Stomach (tissue), 9 donors: ENCODE results near the gene C13orf42. TPM values are rescaled to one million over a fixed set of nuclear protein-coding genes. Genes with fewer than 3 reads are reported as not detected.
"Not testable (repeated sequence)": the region's sequence is repeated elsewhere in the genome, so short reads cannot be mapped to it uniquely, and the experiment has no call there.

ENCODE experiments used
- DNase-seq, 2 donors: peaks; one replicate each; pipeline versions ENCODE4 v3.0.0 to v3.0.0-alpha.2; 2013 to 2019
- H3K27ac ChIP-seq, 5 donors: fragments of 200-600 bp in 4 of 5; sonication (generic) in 4 of 5; one replicate each; pipeline ENCODE4 v1.5.1; 2013 to 2019; ENCODE audit warnings: mild to moderate bottlenecking in 1 of 5, moderate library complexity in 1 of 5
- H3K27me3 ChIP-seq, 3 donors: fragments of 200-600 bp; sonication (generic); one replicate each; pipeline ENCODE4 v1.5.1; 2017 to 2019; ENCODE audit warnings: mixed run types in 1 of 3
- H3K36me3 ChIP-seq, 4 donors: fragments of 200-600 bp; sonication (generic); 1 replicate in 3 of 4; 2 replicates in 1 of 4; pipeline ENCODE4 v1.5.1; 2016 to 2019
- H3K4me1 ChIP-seq, 4 donors: fragments of 200-600 bp; sonication (generic); one replicate each; pipeline ENCODE4 v1.5.1; 2016 to 2019
- H3K4me3 ChIP-seq, 4 donors: fragments of 200-600 bp; sonication (generic) in 3 of 4; one replicate each; pipeline ENCODE4 v1.5.1; 2016 to 2019; ENCODE audit warnings: mild to moderate bottlenecking in 1 of 4
- H3K9me3 ChIP-seq, 4 donors: fragments of 200-600 bp; sonication (generic); one replicate each; pipeline ENCODE4 v1.5.1; 2016 to 2019
- EP300 ChIP-seq: sonication (generic); formaldehyde crosslinking; IDR thresholded peaks from one replicate; pipeline ENCODE4 v1.6.1; 2017; ENCODE audit warnings: antibody characterized with exemption
- POLR2A ChIP-seq, 4 donors: fragments of 450-650 bp; IDR thresholded peaks; one replicate each; pipeline ENCODE4 v1.6.1; 2016; ENCODE audit warnings: antibody characterized with exemption in 4 of 4, control low read depth in 2 of 4, mild to moderate bottlenecking in 1 of 4, moderate library complexity in 1 of 4
- POLR2AphosphoS5 ChIP-seq, 3 donors: sonication (generic); formaldehyde crosslinking; IDR thresholded peaks; one replicate each; pipeline ENCODE4 v1.6.1; 2016; ENCODE audit warnings: antibody characterized with exemption in 3 of 3
- WGBS, 5 donors: extraction: QIAGEN DNeasy Blood & Tissue Kit in 3 of 5; methylation state at CpG; one replicate each; pipeline versions ENCODE4 v1.1.5 to v1.1.7; 2013 to 2018; 5-methylcytosine and 5-hydroxymethylcytosine counted together
- intact Hi-C: fragments of 100-400 bp; cut with DNase I; formaldehyde crosslinking; loops from one replicate; pipeline ENCODE4 v1.15.1; 2023; ENCODE audit warnings: low total_unique reads
- polyA plus RNA-seq, 3 donors: library from polyadenylated mRNA; stranded (reverse); fragments of 200-250 nt; gene quantifications; one replicate each; pipeline ENCODE4 v1.2.3, GENCODE V29; 2013
- total RNA-seq, 5 donors: library from RNA; depleted of rRNA; stranded (reverse); fragments of >200 nt; gene quantifications; one replicate each; pipeline versions ENCODE4 v1.1.0 to v1.2.3, GENCODE V29; 2014 to 2016
- TF ChIP-seq, protein P1 (sequence below), 7 experiments: fragments of 450-650 bp in 4 of 7; fragments of 200-600 bp in 3 of 7; sonication (generic) in 3 of 7; IDR thresholded peaks; one replicate each; pipeline ENCODE4 v1.5.1; 2016 to 2019; ENCODE audit warnings: antibody characterized with exemption in 7 of 7, control low read depth in 2 of 7, mild to moderate bottlenecking in 1 of 7
- donor health status: healthy with polysubstance abuse.
- donor health status: Bipolar disorder and iron deficiency.
- donor health status: healthy.

Gene C13orf42
- total and polyA plus RNA-seq, 8 donors, result not detected

DNA sequence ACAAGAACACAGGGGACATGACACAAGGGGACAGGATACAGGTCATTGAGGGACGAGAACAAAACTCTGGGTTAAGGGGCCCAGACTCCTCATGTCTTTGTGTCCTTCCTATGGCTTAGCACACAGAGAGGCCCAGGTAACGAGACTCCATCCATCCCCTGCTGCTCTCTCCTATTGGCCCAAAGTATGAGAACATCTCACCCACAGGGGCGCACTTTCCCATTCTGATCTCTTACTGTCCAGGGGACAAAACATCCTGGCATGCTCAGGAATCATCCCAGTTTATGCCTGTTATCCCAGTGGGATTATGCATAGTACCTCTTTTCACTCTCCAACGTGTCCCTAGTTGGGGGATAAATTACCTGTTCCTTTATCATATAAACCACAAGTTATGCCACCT, 19.2 kb downstream of the C13orf42 start:
- Histone ChIP-seq H3K36me3 (no peaks in the 10 kb centered on the region), H3K9me3 (no peaks in the 10 kb centered on the region), H3K27ac (no peak overlapping the region), H3K4me3 (no peak overlapping the region), H3K27me3 (no peaks in the 10 kb centered on the region), H3K4me1 (no peaks in the 10 kb centered on the region)
- no peak for DNase-seq
- intact Hi-C loops, result no loop called here
- WGBS, 5 donors, result 79 to 86% (median 85%) methylated on average over 4 of the region's 4 CpGs
- TF ChIP-seq EP300, result no peak
- no peak for TF ChIP-seq POLR2A (IDR thresholded peaks at IDR 0.05)
- no peak for TF ChIP-seq POLR2AphosphoS5 (IDR thresholded peaks at IDR 0.05)

DNA sequence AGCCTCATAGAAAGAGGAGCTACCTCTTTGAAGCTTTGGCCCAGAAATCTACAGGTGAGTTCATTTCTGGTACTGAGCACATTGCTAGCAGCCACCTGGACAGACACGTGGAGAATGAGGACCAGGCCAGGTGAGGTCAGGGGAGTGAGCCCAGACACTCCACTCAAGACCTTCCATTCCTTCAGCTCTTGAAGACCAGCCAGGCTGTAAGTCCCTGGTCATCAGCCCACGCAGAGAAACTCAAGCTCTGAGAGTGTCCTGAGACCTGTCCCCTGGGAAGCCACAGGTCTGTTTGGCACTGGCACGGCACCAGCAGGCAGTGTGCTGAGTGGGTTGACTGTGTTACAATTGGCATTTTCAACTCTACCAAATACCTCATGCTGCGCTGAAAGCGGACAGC, 27.4 kb downstream of the C13orf42 start:
- TF ChIP-seq, protein P1, sequence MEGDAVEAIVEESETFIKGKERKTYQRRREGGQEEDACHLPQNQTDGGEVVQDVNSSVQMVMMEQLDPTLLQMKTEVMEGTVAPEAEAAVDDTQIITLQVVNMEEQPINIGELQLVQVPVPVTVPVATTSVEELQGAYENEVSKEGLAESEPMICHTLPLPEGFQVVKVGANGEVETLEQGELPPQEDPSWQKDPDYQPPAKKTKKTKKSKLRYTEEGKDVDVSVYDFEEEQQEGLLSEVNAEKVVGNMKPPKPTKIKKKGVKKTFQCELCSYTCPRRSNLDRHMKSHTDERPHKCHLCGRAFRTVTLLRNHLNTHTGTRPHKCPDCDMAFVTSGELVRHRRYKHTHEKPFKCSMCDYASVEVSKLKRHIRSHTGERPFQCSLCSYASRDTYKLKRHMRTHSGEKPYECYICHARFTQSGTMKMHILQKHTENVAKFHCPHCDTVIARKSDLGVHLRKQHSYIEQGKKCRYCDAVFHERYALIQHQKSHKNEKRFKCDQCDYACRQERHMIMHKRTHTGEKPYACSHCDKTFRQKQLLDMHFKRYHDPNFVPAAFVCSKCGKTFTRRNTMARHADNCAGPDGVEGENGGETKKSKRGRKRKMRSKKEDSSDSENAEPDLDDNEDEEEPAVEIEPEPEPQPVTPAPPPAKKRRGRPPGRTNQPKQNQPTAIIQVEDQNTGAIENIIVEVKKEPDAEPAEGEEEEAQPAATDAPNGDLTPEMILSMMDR (IDR thresholded peaks at IDR 0.05), result no peak
- no peak for TF ChIP-seq POLR2A (IDR thresholded peaks at IDR 0.05)
- no peak for TF ChIP-seq POLR2AphosphoS5 (IDR thresholded peaks at IDR 0.05)
- no peak for TF ChIP-seq EP300
- no peaks in the 10 kb centered on the region for H3K27me3 ChIP-seq
- no peaks in the 10 kb centered on the region for H3K9me3 ChIP-seq
- no peak overlapping the region for H3K4me3 ChIP-seq
- WGBS, 5 donors, result 84 to 91% (median 89%) methylated on average over 5 of the region's 5 CpGs; no CpG with 5 or more reads in 1 of the 5 donors
- H3K4me1 ChIP-seq, result no peaks in the 10 kb centered on the region
- no peak overlapping the region for H3K27ac ChIP-seq
- intact Hi-C loops, result no loop called here
- DNase-seq, result no peak
- H3K36me3 ChIP-seq, result no peaks in the 10 kb centered on the region

DNA sequence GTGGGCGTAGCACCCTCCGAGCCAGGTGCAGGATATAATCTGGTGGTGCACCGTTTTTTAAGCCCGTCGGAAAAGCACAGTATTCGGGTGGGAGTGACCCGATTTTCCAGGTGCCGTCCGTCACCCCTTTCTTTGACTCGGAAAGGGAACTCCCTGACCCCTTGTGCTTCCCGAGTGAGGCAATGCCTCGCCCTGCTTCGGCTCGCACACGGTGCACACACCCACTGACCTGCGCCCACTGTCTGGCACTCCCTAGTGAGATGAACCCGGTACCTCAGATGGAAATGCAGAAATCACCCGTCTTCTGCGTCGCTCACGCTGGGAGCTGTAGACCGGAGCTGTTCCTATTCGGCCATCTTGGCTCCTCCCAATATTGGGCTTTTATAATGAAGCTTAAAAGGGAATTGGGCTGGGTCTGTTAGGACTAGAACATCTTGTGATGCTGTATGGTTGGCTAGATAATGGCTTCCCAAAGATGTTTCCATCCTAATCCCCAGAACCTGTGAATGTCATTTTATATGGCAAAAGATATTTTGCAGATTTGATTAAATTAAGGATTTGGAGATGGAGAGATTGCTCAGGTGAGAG, 30.5 kb downstream of the C13orf42 start:
- intact Hi-C loops, H3K9me3 ChIP-seq, H3K4me1 ChIP-seq, DNase-seq, H3K27me3 ChIP-seq, H3K27ac ChIP-seq, H3K4me3 ChIP-seq, H3K36me3 ChIP-seq: not testable (repeated sequence)
- 80 to 92% (median 88%) methylated on average over 5 to 7 of the region's 23 CpGs for WGBS, 5 donors

DNA sequence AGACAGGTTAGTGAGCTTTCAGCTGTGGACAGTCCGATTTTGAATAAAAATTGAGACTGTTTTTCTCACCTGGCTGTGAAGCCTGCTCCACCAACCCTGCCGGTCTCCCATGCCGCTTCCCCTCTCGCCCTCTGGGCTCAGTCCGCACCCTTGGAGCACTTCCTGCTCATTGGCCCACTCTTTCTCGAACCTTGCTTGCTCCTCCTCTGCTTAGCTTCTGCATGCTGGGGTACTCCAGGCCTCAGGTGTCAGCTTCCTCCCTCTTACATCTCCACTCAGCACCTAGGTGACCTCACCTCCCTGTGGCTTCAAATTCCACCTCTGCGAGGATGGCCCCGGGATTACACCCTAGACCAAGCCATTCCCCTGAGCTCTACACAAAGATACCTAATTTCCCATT, 39.6 kb downstream of the C13orf42 start:
- Histone ChIP-seq H3K27ac (no peak overlapping the region), H3K4me3 (no peak overlapping the region), H3K36me3 (no peaks in the 10 kb centered on the region), H3K27me3 (peaks cover 0 to 10% (median 0%) of the 10 kb centered on the region in 3 donors), H3K4me1 (peaks cover 3 to 9% (median 5%) of the 10 kb centered on the region in 4 donors), H3K9me3 (no peaks in the 10 kb centered on the region)
- TF ChIP-seq EP300 (no peak), POLR2A (IDR thresholded peaks at IDR 0.05) (no peak), POLR2AphosphoS5 (IDR thresholded peaks at IDR 0.05) (no peak)
- TF ChIP-seq, protein P1 (IDR thresholded peaks at IDR 0.05), result no peak
- WGBS, 5 donors, result 84 to 96% (median 90%) methylated on average over 8 of the region's 8 CpGs
- DNase-seq, result no peak
- intact Hi-C loops, result no loop called here

GRCh38 chr13:51070005-51070649, 40.9 kb downstream of the C13orf42 start:
- DNase-seq, result peak; percentile 87 to 93
- Histone ChIP-seq H3K4me1 (peaks cover 4 to 19% (median 8%) of the 10 kb centered on the region in 4 donors), H3K9me3 (no peaks in the 10 kb centered on the region), H3K27ac (no peak overlapping the region), H3K4me3 (no peak overlapping the region), H3K27me3 (peaks cover 0 to 23% (median 0%) of the 10 kb centered on the region in 3 donors), H3K36me3 (no peaks in the 10 kb centered on the region)
- intact Hi-C loops, result no loop called here
- TF ChIP-seq, protein P1 (IDR thresholded peaks at IDR 0.05), result peak in 6 of 7 experiments; percentile 40 to 92 (median 80)
- peak in 1 of 3 donors; percentile 26 for TF ChIP-seq POLR2AphosphoS5 (IDR thresholded peaks at IDR 0.05)
- no peak for TF ChIP-seq POLR2A (IDR thresholded peaks at IDR 0.05)
- no peak for TF ChIP-seq EP300
- 4 to 10% (median 4%) methylated on average over 7 to 11 of the region's 11 CpGs for WGBS, 5 donors
